HAP-1 (cell line): ENCODE results near the gene MRPS18A.

Experiments
- DNase-seq, 2 experiments: peaks; one replicate each; pipeline ENCODE4 v3.0.0-alpha.2; 2016 to 2020; ENCODE audit warnings: low spot score in 2 of 2
- H3K27me3 ChIP-seq: fragments of 250-450 bp; sonication (Bioruptor Pico); 2 replicates; pipeline ENCODE4 v1.5.1; 2020; ENCODE audit warnings: low read depth, mild to moderate bottlenecking, moderate library complexity
- H3K36me3 ChIP-seq: fragments of 250-450 bp; sonication (Bioruptor Pico); replicated peaks from 2 replicates; pipeline ENCODE4 v1.5.1; 2020; ENCODE audit warnings: mild to moderate bottlenecking
- H3K4me1 ChIP-seq: fragments of 250-450 bp; sonication (Bioruptor Pico); 2 replicates; pipeline ENCODE4 v1.5.1; 2020; ENCODE audit warnings: mild to moderate bottlenecking
- H3K4me3 ChIP-seq: fragments of 250-450 bp; sonication (Bioruptor Pico); 2 replicates; pipeline ENCODE4 v1.5.1; 2020; ENCODE audit warnings: mild to moderate bottlenecking, moderate library complexity
- H3K9me3 ChIP-seq: fragments of 250-450 bp; sonication (Bioruptor Pico); 2 replicates; pipeline ENCODE4 v1.5.1; 2020; ENCODE audit warnings: mild to moderate bottlenecking, moderate library complexity
- in situ Hi-C: fragments of 300-500 bp; cut with MboI; formaldehyde crosslinking; loops from 3 replicates; pipeline ENCODE4 v1.14.3; 2020; ENCODE audit warnings: low sequenced_read_pairs, inconsistent platforms, mixed read lengths

MRPS18A gene

GRCh38 chr6:43623880-43624785, 63.5 kb downstream of the MRPS18A start:
- no peaks in the 10 kb centered on the region for H3K27me3 ChIP-seq
- H3K4me1 ChIP-seq = peaks cover 11% of the 10 kb centered on the region
- peaks cover 76% of the 10 kb centered on the region for H3K36me3 ChIP-seq
- in situ Hi-C loops = no loop called here
- DNase-seq = no peak
- no peaks in the 10 kb centered on the region for H3K9me3 ChIP-seq
- H3K4me3 ChIP-seq = no peak overlapping the region

GRCh38 chr6:43622541-43622940, 65.0 kb downstream of the MRPS18A start:
- in situ Hi-C loops = no loop called here
- no peak overlapping the region for H3K4me3 ChIP-seq
- no peaks in the 10 kb centered on the region for H3K27me3 ChIP-seq
- H3K4me1 ChIP-seq = peaks cover 3% of the 10 kb centered on the region; the same call in 1 of the 2 replicates
- H3K36me3 ChIP-seq = peaks cover 83% of the 10 kb centered on the region
- DNase-seq = no peak
- H3K9me3 ChIP-seq = no peaks in the 10 kb centered on the region

- H3K4me1 ChIP-seq = no peaks in the 10 kb centered on the region
- no peaks in the 10 kb centered on the region for H3K27me3 ChIP-seq
- in situ Hi-C loops = no loop called here
- DNase-seq = no peak
- no peak overlapping the region for H3K4me3 ChIP-seq
- peaks cover 82% of the 10 kb centered on the region for H3K36me3 ChIP-seq
- H3K9me3 ChIP-seq = no peaks in the 10 kb centered on the region
These were observed 65.8 kb downstream of the MRPS18A start for GRCh38 chr6:43621836-43622180.
